ENCODE data around the gene MEX3D.

Gene MEX3D

GRCh38 chr19:1612114-1613086 lies 44.3 kb upstream of the MEX3D start:
- no peaks in the 10 kb centered on the region for H3K4me1 ChIP-seq (ENCODE audit: insufficient read depth, low read length)
- H3K36me3 ChIP-seq (ENCODE audit: insufficient read depth, low read length) = peaks cover 77% of the 10 kb centered on the region
- DNase-seq (no peak), ATAC-seq (ENCODE audit: insufficient read depth, low read depth) (no peak)
- no peaks in the 10 kb centered on the region for H3K27me3 ChIP-seq (ENCODE audit: insufficient read depth, low read length, poor library complexity)
- TF ChIP-seq EZH2 (IDR thresholded peaks at IDR 0.05; ENCODE audit: borderline replicate concordance, low read depth, low read length, severe bottlenecking) (no peak), CTCF (IDR thresholded peaks at IDR 0.05; ENCODE audit: borderline replicate concordance, extremely low read depth, low read length, poor library complexity, severe bottlenecking) (no peak)
- peaks cover 41% of the 10 kb centered on the region for H4K20me1 ChIP-seq (ENCODE audit: insufficient read depth, low read length)
- H3K4me2 ChIP-seq (ENCODE audit: insufficient read depth, low read length) = no peak overlapping the region
- 0 out of 2 replicates have a peak, but pooled peaks cover 9% of the 10 kb centered on the region for H3K79me2 ChIP-seq (ENCODE audit: insufficient read depth, low read length)
- H2AFZ ChIP-seq (ENCODE audit: low read depth, low read length) = no peak overlapping the region
- no peak overlapping the region for H3K4me3 ChIP-seq (ENCODE audit: low read depth in 1 of 2, low read length in 2 of 2)
- H3K27ac ChIP-seq (ENCODE audit: low read length) = no peak overlapping the region
- H3K9ac ChIP-seq (ENCODE audit: low read depth, low read length) = no peak overlapping the region
- H3K9me3 ChIP-seq (ENCODE audit: insufficient read depth, low read length, severe bottlenecking) = no peaks in the 10 kb centered on the region

GRCh38 chr19:1611353-1611752 lies 43.2 kb upstream of the MEX3D start:
- Histone ChIP-seq H3K9me3 (ENCODE audit: insufficient read depth, low read length, severe bottlenecking) (no peaks in the 10 kb centered on the region), H3K4me1 (ENCODE audit: insufficient read depth, low read length) (peaks cover 9% of the 10 kb centered on the region), H3K27ac (ENCODE audit: low read length) (no peak overlapping the region), H4K20me1 (ENCODE audit: insufficient read depth, low read length) (peaks cover 35% of the 10 kb centered on the region), H3K9ac (ENCODE audit: low read depth, low read length) (no peak overlapping the region), H3K4me3 (ENCODE audit: low read depth in 1 of 2, low read length in 2 of 2) (no peak overlapping the region), H3K36me3 (ENCODE audit: insufficient read depth, low read length) (peaks cover 67% of the 10 kb centered on the region), H3K4me2 (ENCODE audit: insufficient read depth, low read length) (no peak overlapping the region), H2AFZ (ENCODE audit: low read depth, low read length) (no peak overlapping the region), H3K79me2 (ENCODE audit: insufficient read depth, low read length) (0 out of 2 replicates have a peak, but pooled peaks cover under 1% of the 10 kb centered on the region), H3K27me3 (ENCODE audit: insufficient read depth, low read length, poor library complexity) (no peaks in the 10 kb centered on the region)
- ATAC-seq (ENCODE audit: insufficient read depth, low read depth) (no peak), DNase-seq (no peak)
- no peak for TF ChIP-seq EZH2 (IDR thresholded peaks at IDR 0.05; ENCODE audit: borderline replicate concordance, low read depth, low read length, severe bottlenecking)
- TF ChIP-seq CTCF (IDR thresholded peaks at IDR 0.05; ENCODE audit: borderline replicate concordance, extremely low read depth, low read length, poor library complexity, severe bottlenecking) = no peak

GRCh38 chr19:1610579-1610978 lies 42.5 kb upstream of the MEX3D start:
- no peak overlapping the region for H3K9ac ChIP-seq (ENCODE audit: low read depth, low read length)
- H3K36me3 ChIP-seq (ENCODE audit: insufficient read depth, low read length) = peaks cover 60% of the 10 kb centered on the region
- H3K4me3 ChIP-seq (ENCODE audit: low read depth in 1 of 2, low read length in 2 of 2) = no peak overlapping the region
- TF ChIP-seq EZH2 (IDR thresholded peaks at IDR 0.05; ENCODE audit: borderline replicate concordance, low read depth, low read length, severe bottlenecking) (no peak), CTCF (IDR thresholded peaks at IDR 0.05; ENCODE audit: borderline replicate concordance, extremely low read depth, low read length, poor library complexity, severe bottlenecking) (no peak)
- no peak overlapping the region for H3K27ac ChIP-seq (ENCODE audit: low read length)
- no peaks in the 10 kb centered on the region for H3K27me3 ChIP-seq (ENCODE audit: insufficient read depth, low read length, poor library complexity)
- peaks cover 16% of the 10 kb centered on the region for H3K4me1 ChIP-seq (ENCODE audit: insufficient read depth, low read length)
- H3K4me2 ChIP-seq (ENCODE audit: insufficient read depth, low read length) = no peak overlapping the region
- ATAC-seq (ENCODE audit: insufficient read depth, low read depth) = no peak
- no peak for DNase-seq
- H3K9me3 ChIP-seq (ENCODE audit: insufficient read depth, low read length, severe bottlenecking) = no peaks in the 10 kb centered on the region
- H2AFZ ChIP-seq (ENCODE audit: low read depth, low read length) = no peak overlapping the region
- peaks cover 35% of the 10 kb centered on the region for H4K20me1 ChIP-seq (ENCODE audit: insufficient read depth, low read length)
- no peaks in the 10 kb centered on the region for H3K79me2 ChIP-seq (ENCODE audit: insufficient read depth, low read length)
